ENCODE data around the gene PATJ.

The PATJ gene

GRCh38 chr1:62064829-62065407, 322.6 kb downstream of the PATJ start:
- DNase-seq = no peak

- DNase-seq = no peak
These were observed 324.4 kb downstream of the PATJ start for GRCh38 chr1:62066713-62067112.

GRCh38 chr1:62068416-62068843, 326.1 kb downstream of the PATJ start:
- no peak for DNase-seq

GRCh38 chr1:62068978-62069377, 326.7 kb downstream of the PATJ start:
- DNase-seq = no peak

- DNase-seq = no peak
These were observed 328.2 kb downstream of the PATJ start for GRCh38 chr1:62070384-62071011.

GRCh38 chr1:62071695-62072094, 329.4 kb downstream of the PATJ start:
- no peak for DNase-seq

GRCh38 chr1:62076286-62076685, 334.0 kb downstream of the PATJ start:
- no peak for DNase-seq

- no peak for DNase-seq
These were observed 335.5 kb downstream of the PATJ start for GRCh38 chr1:62077821-62078220.

- peak; percentile 66 for DNase-seq
These were observed 340.4 kb downstream of the PATJ start for GRCh38 chr1:62082456-62083363.

GRCh38 chr1:62084310-62084890, 342.1 kb downstream of the PATJ start:
- DNase-seq = no peak

GRCh38 chr1:62088439-62088838, 346.2 kb downstream of the PATJ start:
- DNase-seq = no peak

- DNase-seq = no peak
These were observed 347.3 kb downstream of the PATJ start for GRCh38 chr1:62089570-62089969.

- DNase-seq = no peak
These were observed 347.7 kb downstream of the PATJ start for GRCh38 chr1:62090016-62090415.

GRCh38 chr1:62092110-62092509, 349.8 kb downstream of the PATJ start:
- no peak for DNase-seq

- no peak for DNase-seq
These were observed 351.0 kb downstream of the PATJ start for GRCh38 chr1:62093261-62093660.

- DNase-seq = no peak
These were observed 355.2 kb downstream of the PATJ start for GRCh38 chr1:62097464-62097863.

- no peak for DNase-seq
These were observed 358.2 kb downstream of the PATJ start for GRCh38 chr1:62100442-62100841.

GRCh38 chr1:62103846-62104245, 361.6 kb downstream of the PATJ start:
- DNase-seq = no peak

GRCh38 chr1:62107923-62108322, 365.6 kb downstream of the PATJ start:
- no peak for DNase-seq

GRCh38 chr1:62109124-62109523, 366.8 kb downstream of the PATJ start:
- DNase-seq = no peak

GRCh38 chr1:62110198-62110817, 368.0 kb downstream of the PATJ start:
- no peak for DNase-seq

- DNase-seq = no peak
These were observed 368.8 kb downstream of the PATJ start for GRCh38 chr1:62111084-62111483.

- no peak for DNase-seq
These were observed 371.2 kb downstream of the PATJ start for GRCh38 chr1:62113507-62113906.
